Measurements from ENCODE around the gene VIM.
A peak's percentile ranks its signal among the peaks of the same experiment; 100 is the strongest.

Gene VIM

DNA sequence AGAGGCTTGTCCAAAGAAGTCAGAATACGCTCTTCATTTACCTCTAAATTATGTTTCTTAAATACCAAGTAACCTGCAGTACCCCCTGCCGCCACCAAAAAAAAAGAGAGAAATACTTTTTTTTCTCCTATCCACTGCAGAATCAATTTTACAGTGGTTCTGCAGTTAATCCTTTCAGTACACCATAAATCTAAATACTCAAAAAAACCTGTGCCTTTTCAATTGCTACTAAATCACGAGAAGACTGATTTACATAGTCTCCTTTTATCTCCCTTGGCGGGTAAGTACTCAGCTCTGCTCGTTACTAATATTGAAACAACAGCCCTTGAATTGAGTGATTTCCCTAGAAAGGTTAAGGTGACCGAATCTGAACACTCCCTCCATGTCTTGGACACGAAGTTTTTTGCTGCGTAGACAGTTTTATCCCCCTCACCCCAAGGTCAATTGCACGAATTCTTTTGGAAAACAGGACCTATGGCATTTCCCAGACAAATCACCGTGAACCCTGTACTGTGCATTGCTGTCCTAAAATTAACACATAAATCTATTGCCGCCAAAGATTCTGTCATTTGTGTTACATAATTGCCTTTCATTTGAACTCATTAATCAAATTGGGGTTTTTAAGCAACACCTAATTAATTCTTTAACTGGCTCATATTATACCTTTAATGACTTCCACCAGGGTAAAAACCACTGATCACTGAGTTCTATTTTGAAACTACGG lies 512 bp upstream of the VIM start:
- no peaks in the 10 kb centered on the region for H3K36me3 ChIP-seq (ENCODE audit: control insufficient read depth in 1 of 2, insufficient read depth in 2 of 2, low read length in 2 of 2)
- no CpG with 5 or more reads among the region's 12 CpGs for WGBS (ENCODE audit: extremely low coverage, insufficient coverage, insufficient read length)
- H3K27me3 ChIP-seq (ENCODE audit: insufficient read depth, low read length), result peaks cover 2% of the 10 kb centered on the region
- no peak overlapping the region for H3K27ac ChIP-seq (ENCODE audit: low read depth, low read length)
- H3K4me2 ChIP-seq (ENCODE audit: low read length), result no peak overlapping the region
- no peak overlapping the region for H2AK5ac ChIP-seq (ENCODE audit: low read length)
- no peak overlapping the region for H3K23ac ChIP-seq (ENCODE audit: low read length)
- H3K9ac ChIP-seq (ENCODE audit: low read length), result no peak overlapping the region
- H2BK5ac ChIP-seq (ENCODE audit: low read depth, low read length, poor library complexity), result no peak overlapping the region
- H3K4me3 ChIP-seq (ENCODE audit: low read depth, low read length), result no peak overlapping the region
- no peak overlapping the region for H2BK12ac ChIP-seq (ENCODE audit: low read length)
- H3K18ac ChIP-seq (ENCODE audit: low read length), result no peak overlapping the region
- no peak overlapping the region for H2BK120ac ChIP-seq (ENCODE audit: insufficient read depth, low read length, poor library complexity)
- no peak overlapping the region for H4K8ac ChIP-seq (ENCODE audit: low read depth, low read length)
- peaks cover 7% of the 10 kb centered on the region for H3K79me2 ChIP-seq (ENCODE audit: control insufficient read depth, insufficient read depth, low read length, poor library complexity)
- no peak overlapping the region for H4K12ac ChIP-seq (ENCODE audit: low read depth, low read length)
- H3K9me3 ChIP-seq (ENCODE audit: insufficient read depth, low read depth, low read length), result peaks cover 2% of the 10 kb centered on the region
- H3K79me1 ChIP-seq (ENCODE audit: low read length), result peaks cover 15% of the 10 kb centered on the region
- no peak for DNase-seq
- no peak overlapping the region for H2AFZ ChIP-seq (ENCODE audit: insufficient read depth, low read length, poor library complexity)
- H3K4me1 ChIP-seq (ENCODE audit: control insufficient read depth in 1 of 2, insufficient read depth in 2 of 2, low read length in 2 of 2), result peaks cover 5 to 12% of the 10 kb centered on the region in 2 experiments
- H4K91ac ChIP-seq (ENCODE audit: low read depth, low read length), result no peak overlapping the region
- no peak overlapping the region for H3K14ac ChIP-seq (ENCODE audit: low read length)
- H3K4ac ChIP-seq (ENCODE audit: low read depth, low read length), result no peak overlapping the region

DNA sequence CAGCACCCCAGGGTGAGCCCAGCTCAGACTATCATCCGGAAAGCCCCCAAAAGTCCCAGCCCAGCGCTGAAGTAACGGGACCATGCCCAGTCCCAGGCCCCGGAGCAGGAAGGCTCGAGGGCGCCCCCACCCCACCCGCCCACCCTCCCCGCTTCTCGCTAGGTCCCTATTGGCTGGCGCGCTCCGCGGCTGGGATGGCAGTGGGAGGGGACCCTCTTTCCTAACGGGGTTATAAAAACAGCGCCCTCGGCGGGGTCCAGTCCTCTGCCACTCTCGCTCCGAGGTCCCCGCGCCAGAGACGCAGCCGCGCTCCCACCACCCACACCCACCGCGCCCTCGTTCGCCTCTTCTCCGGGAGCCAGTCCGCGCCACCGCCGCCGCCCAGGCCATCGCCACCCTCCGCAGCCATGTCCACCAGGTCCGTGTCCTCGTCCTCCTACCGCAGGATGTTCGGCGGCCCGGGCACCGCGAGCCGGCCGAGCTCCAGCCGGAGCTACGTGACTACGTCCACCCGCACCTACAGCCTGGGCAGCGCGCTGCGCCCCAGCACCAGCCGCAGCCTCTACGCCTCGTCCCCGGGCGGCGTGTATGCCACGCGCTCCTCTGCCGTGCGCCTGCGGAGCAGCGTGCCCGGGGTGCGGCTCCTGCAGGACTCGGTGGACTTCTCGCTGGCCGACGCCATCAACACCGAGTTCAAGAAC lies 1.1 kb downstream of the VIM start:
- peaks cover 15% of the 10 kb centered on the region for H3K79me1 ChIP-seq (ENCODE audit: low read length)
- peaks cover 2% of the 10 kb centered on the region for H3K9me3 ChIP-seq (ENCODE audit: insufficient read depth, low read depth, low read length)
- H3K4me3 ChIP-seq (ENCODE audit: low read depth, low read length), result peak overlapping the region; percentile 89
- H2AFZ ChIP-seq (ENCODE audit: insufficient read depth, low read length, poor library complexity), result peak overlapping the region; percentile 92
- DNase-seq, result peak in 1 of 2 donors; percentile 36
- H3K79me2 ChIP-seq (ENCODE audit: control insufficient read depth, insufficient read depth, low read length, poor library complexity), result peaks cover 7% of the 10 kb centered on the region
- peak overlapping the region; percentile 62 for H3K18ac ChIP-seq (ENCODE audit: low read length)
- peaks cover 6 to 8% of the 10 kb centered on the region in 2 experiments for H3K36me3 ChIP-seq (ENCODE audit: control insufficient read depth in 1 of 2, insufficient read depth in 2 of 2, low read length in 2 of 2)
- peak overlapping the region; percentile 7 for H2AK5ac ChIP-seq (ENCODE audit: low read length)
- H3K23ac ChIP-seq (ENCODE audit: low read length), result no peak overlapping the region
- peaks cover 4 to 12% of the 10 kb centered on the region in 2 experiments for H3K4me1 ChIP-seq (ENCODE audit: control insufficient read depth in 1 of 2, insufficient read depth in 2 of 2, low read length in 2 of 2)
- peak overlapping the region; percentile 82 for H2BK12ac ChIP-seq (ENCODE audit: low read length)
- H2BK120ac ChIP-seq (ENCODE audit: insufficient read depth, low read length, poor library complexity), result peak overlapping the region; percentile 89
- WGBS (ENCODE audit: extremely low coverage, insufficient coverage, insufficient read length), result no CpG with 5 or more reads among the region's 72 CpGs
- H4K8ac ChIP-seq (ENCODE audit: low read depth, low read length), result peak overlapping the region; percentile 74
- H4K12ac ChIP-seq (ENCODE audit: low read depth, low read length), result peak overlapping the region; percentile 93
- peaks cover 2% of the 10 kb centered on the region for H3K27me3 ChIP-seq (ENCODE audit: insufficient read depth, low read length)
- peak overlapping the region; percentile 31 for H3K9ac ChIP-seq (ENCODE audit: low read length)
- peak overlapping the region; percentile 85 for H3K14ac ChIP-seq (ENCODE audit: low read length)
- H3K4me2 ChIP-seq (ENCODE audit: low read length), result peak overlapping the region; percentile 96
- peak overlapping the region; percentile 42 for H2BK5ac ChIP-seq (ENCODE audit: low read depth, low read length, poor library complexity)
- H3K27ac ChIP-seq (ENCODE audit: low read depth, low read length), result peak overlapping the region; percentile 78
- peak overlapping the region; percentile 67 for H3K4ac ChIP-seq (ENCODE audit: low read depth, low read length)
- peak overlapping the region; percentile 93 for H4K91ac ChIP-seq (ENCODE audit: low read depth, low read length)

DNA sequence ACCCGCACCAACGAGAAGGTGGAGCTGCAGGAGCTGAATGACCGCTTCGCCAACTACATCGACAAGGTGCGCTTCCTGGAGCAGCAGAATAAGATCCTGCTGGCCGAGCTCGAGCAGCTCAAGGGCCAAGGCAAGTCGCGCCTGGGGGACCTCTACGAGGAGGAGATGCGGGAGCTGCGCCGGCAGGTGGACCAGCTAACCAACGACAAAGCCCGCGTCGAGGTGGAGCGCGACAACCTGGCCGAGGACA lies 1.6 kb downstream of the VIM start:
- Histone ChIP-seq H2BK120ac (ENCODE audit: insufficient read depth, low read length, poor library complexity) (peak overlapping the region; percentile 13), H2AK5ac (ENCODE audit: low read length) (no peak overlapping the region), H2AFZ (ENCODE audit: insufficient read depth, low read length, poor library complexity) (peak overlapping the region; percentile 38), H3K9me3 (ENCODE audit: insufficient read depth, low read depth, low read length) (peaks cover 2% of the 10 kb centered on the region), H3K4me2 (ENCODE audit: low read length) (peak overlapping the region; percentile 73), H3K36me3 (ENCODE audit: control insufficient read depth in 1 of 2, insufficient read depth in 2 of 2, low read length in 2 of 2) (peaks cover 9 to 13% of the 10 kb centered on the region in 2 experiments), H3K4me1 (ENCODE audit: control insufficient read depth in 1 of 2, insufficient read depth in 2 of 2, low read length in 2 of 2) (peaks cover 3 to 12% of the 10 kb centered on the region in 2 experiments), H3K4me3 (ENCODE audit: low read depth, low read length) (peak overlapping the region; percentile 89), H3K79me1 (ENCODE audit: low read length) (peaks cover 15% of the 10 kb centered on the region), H3K27ac (ENCODE audit: low read depth, low read length) (no peak overlapping the region), H3K23ac (ENCODE audit: low read length) (no peak overlapping the region), H4K8ac (ENCODE audit: low read depth, low read length) (peak overlapping the region; percentile 38), H4K91ac (ENCODE audit: low read depth, low read length) (peak overlapping the region; percentile 9), H3K27me3 (ENCODE audit: insufficient read depth, low read length) (peaks cover 2% of the 10 kb centered on the region), H3K14ac (ENCODE audit: low read length) (peak overlapping the region; percentile 5), H3K79me2 (ENCODE audit: control insufficient read depth, insufficient read depth, low read length, poor library complexity) (peaks cover 7% of the 10 kb centered on the region), H4K12ac (ENCODE audit: low read depth, low read length) (no peak overlapping the region), H3K9ac (ENCODE audit: low read length) (peak overlapping the region; percentile 25), H2BK5ac (ENCODE audit: low read depth, low read length, poor library complexity) (no peak overlapping the region), H3K4ac (ENCODE audit: low read depth, low read length) (peak overlapping the region; percentile 28), H2BK12ac (ENCODE audit: low read length) (no peak overlapping the region), H3K18ac (ENCODE audit: low read length) (peak overlapping the region; percentile 62)
- DNase-seq, result no peak
- no CpG with 5 or more reads among the region's 21 CpGs for WGBS (ENCODE audit: extremely low coverage, insufficient coverage, insufficient read length)

DNA sequence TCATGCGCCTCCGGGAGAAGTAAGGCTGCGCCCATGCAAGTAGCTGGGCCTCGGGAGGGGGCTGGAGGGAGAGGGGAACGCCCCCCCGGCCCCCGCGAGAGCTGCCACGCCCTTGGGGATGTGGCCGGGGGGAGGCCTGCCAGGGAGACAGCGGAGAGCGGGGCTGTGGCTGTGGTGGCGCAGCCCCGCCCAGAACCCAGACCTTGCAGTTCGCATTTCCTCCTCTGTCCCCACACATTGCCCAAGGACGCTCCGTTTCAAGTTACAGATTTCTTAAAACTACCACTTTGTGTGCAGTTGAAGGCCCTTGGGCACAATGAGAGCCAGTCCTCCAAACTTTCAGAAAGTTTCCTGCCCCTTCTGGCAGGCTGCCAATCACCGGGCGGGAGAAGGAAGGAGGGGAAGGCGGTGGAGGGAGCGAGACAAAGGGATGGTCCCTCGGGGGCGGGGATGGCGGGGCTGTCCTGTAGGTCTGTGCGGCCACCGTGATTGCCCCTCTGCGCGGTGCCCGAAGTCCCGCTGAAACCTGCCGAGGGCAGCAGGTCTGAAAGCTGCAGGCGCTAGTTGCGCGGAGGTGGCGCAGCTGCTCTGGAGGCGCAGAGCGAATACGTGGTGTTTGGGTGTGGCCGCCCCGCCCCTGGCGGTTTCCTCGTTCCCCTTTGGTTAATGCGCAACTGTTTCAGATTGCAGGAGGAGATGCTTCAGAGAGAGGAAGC lies 2.1 kb downstream of the VIM start:
- Histone ChIP-seq H3K4me3 (ENCODE audit: low read depth, low read length) (peak overlapping the region; percentile 89), H2BK12ac (ENCODE audit: low read length) (peak overlapping the region; percentile 8), H3K4ac (ENCODE audit: low read depth, low read length) (peak overlapping the region; percentile 28), H3K4me2 (ENCODE audit: low read length) (peak overlapping the region; percentile 73), H4K12ac (ENCODE audit: low read depth, low read length) (no peak overlapping the region), H3K4me1 (ENCODE audit: control insufficient read depth in 1 of 2, insufficient read depth in 2 of 2, low read length in 2 of 2) (peaks cover 3 to 12% of the 10 kb centered on the region in 2 experiments), H2AK5ac (ENCODE audit: low read length) (no peak overlapping the region), H2BK120ac (ENCODE audit: insufficient read depth, low read length, poor library complexity) (peak overlapping the region; percentile 13), H3K79me2 (ENCODE audit: control insufficient read depth, insufficient read depth, low read length, poor library complexity) (peaks cover 7% of the 10 kb centered on the region), H3K14ac (ENCODE audit: low read length) (peak overlapping the region; percentile 5), H2BK5ac (ENCODE audit: low read depth, low read length, poor library complexity) (no peak overlapping the region), H3K9ac (ENCODE audit: low read length) (peak overlapping the region; percentile 81), H4K8ac (ENCODE audit: low read depth, low read length) (peak overlapping the region; percentile 57), H3K23ac (ENCODE audit: low read length) (no peak overlapping the region), H3K27ac (ENCODE audit: low read depth, low read length) (peak overlapping the region; percentile 7), H3K27me3 (ENCODE audit: insufficient read depth, low read length) (peaks cover 2% of the 10 kb centered on the region), H3K36me3 (ENCODE audit: control insufficient read depth in 1 of 2, insufficient read depth in 2 of 2, low read length in 2 of 2) (peaks cover 12 to 18% of the 10 kb centered on the region in 2 experiments), H3K9me3 (ENCODE audit: insufficient read depth, low read depth, low read length) (peaks cover 2% of the 10 kb centered on the region), H3K79me1 (ENCODE audit: low read length) (peaks cover 15% of the 10 kb centered on the region), H4K91ac (ENCODE audit: low read depth, low read length) (peak overlapping the region; percentile 9), H3K18ac (ENCODE audit: low read length) (peak overlapping the region; percentile 62), H2AFZ (ENCODE audit: insufficient read depth, low read length, poor library complexity) (peak overlapping the region; percentile 38)
- no peak for DNase-seq
- WGBS (ENCODE audit: extremely low coverage, insufficient coverage, insufficient read length), result no CpG with 5 or more reads among the region's 43 CpGs

Measured in trophoblast cell (in vitro differentiated cells and primary cell).